Hepatocyte (in vitro differentiated cells): ENCODE results near the gene STK32A. TPM values are rescaled to one million over a fixed set of nuclear protein-coding genes. Genes with fewer than 3 reads are reported as not detected.

Experiments
- DNase-seq: peaks from one replicate; pipeline ENCODE4 v3.0.0-alpha.2; 2016; ENCODE audit warnings: low spot score
- H2AFZ ChIP-seq: fragments of 200-600 bp; sonication (generic); 2 replicates; pipeline ENCODE4 v1.6.0; 2016; ENCODE audit warnings: antibody characterized with exemption, mild to moderate bottlenecking
- H3K27ac ChIP-seq: fragments of 200-600 bp; sonication (generic); 2 replicates; pipeline ENCODE4 v1.5.1; 2016; ENCODE audit warnings: mild to moderate bottlenecking
- H3K27me3 ChIP-seq: fragments of 200-600 bp; sonication (generic); 2 replicates; pipeline ENCODE4 v1.6.1; 2016
- H3K36me3 ChIP-seq: fragments of 200-600 bp; sonication (generic); replicated peaks from 2 replicates; pipeline ENCODE4 v1.5.1; 2016; ENCODE audit warnings: low read depth; ENCODE audit not compliant: insufficient read depth
- H3K4me1 ChIP-seq: fragments of 200-600 bp; sonication (generic); 2 replicates; pipeline ENCODE4 v1.5.1; 2016; ENCODE audit warnings: mild to moderate bottlenecking, moderate library complexity; ENCODE audit not compliant: insufficient read depth
- H3K4me2 ChIP-seq: fragments of 200-600 bp; sonication (generic); 2 replicates; pipeline ENCODE4 v1.6.0; 2016
- H3K4me3 ChIP-seq: fragments of 200-600 bp; sonication (generic); 2 replicates; pipeline ENCODE4 v1.5.1; 2016; ENCODE audit warnings: mild to moderate bottlenecking
- H3K79me2 ChIP-seq: fragments of 200-600 bp; sonication (generic); 2 replicates; pipeline ENCODE4 v1.6.0; 2017; ENCODE audit warnings: mild to moderate bottlenecking
- H3K9me2 ChIP-seq: fragments of 200-600 bp; sonication (generic); replicated peaks from 2 replicates; pipeline ENCODE4 v1.6.0; 2017; ENCODE audit warnings: mild to moderate bottlenecking; ENCODE audit not compliant: insufficient read depth
- H3K9me3 ChIP-seq: fragments of 200-600 bp; sonication (generic); 2 replicates; pipeline ENCODE4 v1.5.1; 2016; ENCODE audit warnings: low read depth, mild to moderate bottlenecking
- H4K20me1 ChIP-seq: fragments of 200-600 bp; sonication (generic); 2 replicates; pipeline ENCODE4 v1.6.0; 2016; ENCODE audit warnings: mild to moderate bottlenecking; ENCODE audit not compliant: insufficient read depth, poor library complexity, severe bottlenecking
- CTCF ChIP-seq: fragments of 200-600 bp; sonication (generic); IDR thresholded peaks from 2 replicates; pipeline ENCODE4 v1.5.1; 2016; ENCODE audit warnings: antibody characterized with exemption, mild to moderate bottlenecking; ENCODE audit not compliant: poor library complexity
- EZH2 ChIP-seq: fragments of 200-600 bp; sonication (generic); IDR thresholded peaks from 2 replicates; pipeline ENCODE4 v1.6.1; 2016; ENCODE audit warnings: antibody characterized with exemption, mild to moderate bottlenecking, borderline replicate concordance
- EZH2phosphoT487 ChIP-seq: fragments of 200-600 bp; sonication (generic); IDR thresholded peaks from one replicate; pipeline ENCODE4 v1.6.1; 2018; ENCODE audit warnings: antibody characterized with exemption, mild to moderate bottlenecking, low read depth, moderate library complexity; ENCODE audit not compliant: unreplicated experiment, severe bottlenecking
- WGBS: methylation state at CpG from one replicate; pipeline ENCODE4 v1.1.6; 2016; ENCODE audit warnings: low lambda C conversion rate; ENCODE audit errors: missing lambda C conversion rate; 5-methylcytosine and 5-hydroxymethylcytosine counted together
- polyA plus RNA-seq: library from polyadenylated mRNA; unstranded; fragments of >200 nt; fragmentation: Nextera tagmentation; extraction: Ambion mirVana; gene quantifications from 2 replicates; pipeline ENCODE4 v1.2.1, GENCODE V29; 2016
- total RNA-seq: library from RNA; depleted of rRNA; stranded (reverse); fragments of >200 nt; gene quantifications from 2 replicates; pipeline ENCODE4 v1.2.3, GENCODE V29; 2014

Gene STK32A
- total and polyA plus RNA-seq, 2 experiments from 2014 or later = 2.3 to 2.6 TPM

GRCh38 chr5:147245381-147246165 lies 10.7 kb downstream of the STK32A start:
- no peaks in the 10 kb centered on the region for H3K4me1 ChIP-seq
- no peaks in the 10 kb centered on the region for H3K36me3 ChIP-seq
- no peak overlapping the region for H2AFZ ChIP-seq
- H3K9me3 ChIP-seq = no peaks in the 10 kb centered on the region
- no peaks in the 10 kb centered on the region for H3K79me2 ChIP-seq
- no peak for DNase-seq
- H4K20me1 ChIP-seq = no peaks in the 10 kb centered on the region
- WGBS = 70% methylated on average over 3 of the region's 3 CpGs
- TF ChIP-seq CTCF (no peak), EZH2 (no peak), EZH2phosphoT487 (no peak)
- H3K27ac ChIP-seq = no peak overlapping the region
- no peak overlapping the region for H3K4me3 ChIP-seq
- no peak overlapping the region for H3K4me2 ChIP-seq
- H3K9me2 ChIP-seq = no peaks in the 10 kb centered on the region
- H3K27me3 ChIP-seq = no peaks in the 10 kb centered on the region

GRCh38 chr5:147248561-147248960 lies 13.7 kb downstream of the STK32A start:
- no peak for DNase-seq
- H3K36me3 ChIP-seq = no peaks in the 10 kb centered on the region
- H3K4me2 ChIP-seq = no peak overlapping the region
- TF ChIP-seq EZH2phosphoT487 (no peak), EZH2 (no peak), CTCF (no peak)
- no peak overlapping the region for H2AFZ ChIP-seq
- no peaks in the 10 kb centered on the region for H4K20me1 ChIP-seq
- WGBS = 67% methylated on average over 2 of the region's 2 CpGs
- H3K9me2 ChIP-seq = no peaks in the 10 kb centered on the region
- no peaks in the 10 kb centered on the region for H3K79me2 ChIP-seq
- H3K27me3 ChIP-seq = no peaks in the 10 kb centered on the region
- no peak overlapping the region for H3K27ac ChIP-seq
- H3K4me1 ChIP-seq = no peaks in the 10 kb centered on the region
- no peak overlapping the region for H3K4me3 ChIP-seq
- no peaks in the 10 kb centered on the region for H3K9me3 ChIP-seq

- H3K27ac ChIP-seq = no peak overlapping the region
- H3K4me1 ChIP-seq = no peaks in the 10 kb centered on the region
- no peak overlapping the region for H2AFZ ChIP-seq
- DNase-seq = no peak
- peaks cover 19% of the 10 kb centered on the region for H3K27me3 ChIP-seq
- H4K20me1 ChIP-seq = no peaks in the 10 kb centered on the region
- no peak overlapping the region for H3K4me2 ChIP-seq
- no peaks in the 10 kb centered on the region for H3K9me2 ChIP-seq
- no peaks in the 10 kb centered on the region for H3K79me2 ChIP-seq
- H3K4me3 ChIP-seq = no peak overlapping the region
- WGBS = no CpG with 5 or more reads among the region's 1 CpG
- TF ChIP-seq CTCF = no peak
- TF ChIP-seq EZH2 = no peak
- TF ChIP-seq EZH2phosphoT487 = no peak
- H3K36me3 ChIP-seq = no peaks in the 10 kb centered on the region
- H3K9me3 ChIP-seq = no peaks in the 10 kb centered on the region
Observed at GRCh38 chr5:147259837-147260236, 25.0 kb downstream of the STK32A start.
